MM.1S (cell line): ENCODE data around the gene NCOA3.

Experiments
- DNase-seq: peaks from one replicate; pipeline ENCODE4 v3.0.0-alpha.2; 2015
- H2AFZ ChIP-seq: fragments of 300-600 bp; sonication (generic); 2 replicates; pipeline ENCODE4 v1.6.0; 2016; ENCODE audit warnings: antibody characterized with exemption, low read length
- H3F3A ChIP-seq: fragments of 300-600 bp; sonication (generic); 2 replicates; pipeline ENCODE4 v1.6.1; 2016; ENCODE audit warnings: mild to moderate bottlenecking, antibody characterized with exemption, low read length, moderate library complexity, mixed read lengths; ENCODE audit not compliant: insufficient read depth
- H3K27ac ChIP-seq: fragments of 300-600 bp; sonication (generic); 2 replicates; pipeline ENCODE4 v1.5.1; 2016; ENCODE audit warnings: mild to moderate bottlenecking, low read length
- H3K27me3 ChIP-seq: fragments of 300-600 bp; sonication (generic); replicated peaks from 2 replicates; pipeline ENCODE4 v1.6.0; 2016; ENCODE audit warnings: low read length; ENCODE audit not compliant: insufficient read depth
- H3K36me3 ChIP-seq: fragments of 300-600 bp; sonication (generic); replicated peaks from 2 replicates; pipeline ENCODE4 v1.6.1; 2016; ENCODE audit warnings: mild to moderate bottlenecking, low read length, mixed read lengths; ENCODE audit not compliant: insufficient read depth
- H3K4me1 ChIP-seq: fragments of 300-600 bp; sonication (generic); 2 replicates; pipeline ENCODE4 v1.6.1; 2016; ENCODE audit warnings: low read length, mixed read lengths
- H3K4me2 ChIP-seq: fragments of 300-600 bp; sonication (generic); 2 replicates; pipeline ENCODE4 v1.6.0; 2016; ENCODE audit warnings: low read depth, low read length
- H3K4me3 ChIP-seq: fragments of 300-600 bp; sonication (generic); 2 replicates; pipeline ENCODE4 v1.5.1; 2016; ENCODE audit warnings: low read length, mixed read lengths
- H3K79me2 ChIP-seq: fragments of 300-600 bp; sonication (generic); 2 replicates; pipeline ENCODE4 v1.6.1; 2016; ENCODE audit warnings: mixed run types, low read length, mixed read lengths
- H3K9ac ChIP-seq: fragments of 300-600 bp; sonication (generic); 2 replicates; pipeline ENCODE4 v1.6.1; 2016; ENCODE audit warnings: low read length, mixed read lengths
- H3K9me2 ChIP-seq: fragments of 300-600 bp; sonication (generic); replicated peaks from 2 replicates; pipeline ENCODE4 v1.6.1; 2016; ENCODE audit warnings: mild to moderate bottlenecking, low read length, mixed read lengths; ENCODE audit not compliant: insufficient read depth
- H3K9me3 ChIP-seq: fragments of 300-600 bp; sonication (generic); replicated peaks from 2 replicates; pipeline ENCODE4 v1.6.1; 2016; ENCODE audit warnings: mild to moderate bottlenecking, low read length, mixed read lengths; ENCODE audit not compliant: insufficient read depth
- H4K20me1 ChIP-seq: fragments of 300-600 bp; sonication (generic); 2 replicates; pipeline ENCODE4 v1.6.1; 2016; ENCODE audit warnings: mild to moderate bottlenecking, low read length, moderate library complexity, mixed read lengths; ENCODE audit not compliant: insufficient read depth
- EZH2 ChIP-seq: fragments of 300-600 bp; sonication (generic); optimal IDR thresholded peaks from 2 replicates; pipeline ENCODE3; 2017; ENCODE audit warnings: low read depth, mild to moderate bottlenecking, antibody characterized with exemption, low read length, mixed read lengths
- EZH2phosphoT487 ChIP-seq: fragments of 300-600 bp; sonication (generic); IDR thresholded peaks from 2 replicates; pipeline ENCODE4 v1.6.1; 2018; ENCODE audit warnings: antibody characterized with exemption, low read length
- TF ChIP-seq, protein P1 (sequence below): fragments of 300-600 bp; sonication (generic); IDR thresholded peaks from 2 replicates; pipeline ENCODE4 v1.5.1; 2016; ENCODE audit warnings: antibody characterized with exemption, low read length, mixed read lengths

Gene NCOA3

DNA sequence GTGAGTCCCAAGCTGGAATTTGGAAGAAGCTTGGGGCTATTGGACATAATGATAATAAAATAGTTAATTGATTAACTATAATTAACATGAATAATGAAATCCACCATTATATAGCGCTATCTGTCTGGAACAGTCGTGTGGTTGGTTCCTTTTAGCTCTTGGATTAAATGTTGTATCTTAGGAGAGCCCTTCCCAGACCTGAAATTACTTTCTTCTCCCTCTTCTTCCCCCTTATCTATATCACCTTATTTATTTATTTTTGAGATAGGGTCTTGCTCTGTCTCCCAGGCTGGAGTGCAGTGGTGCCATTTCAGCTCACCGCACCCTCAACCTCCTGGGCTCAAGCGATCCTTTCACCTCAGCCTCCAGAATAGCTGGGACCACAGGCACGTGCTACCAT, 64.6 kb downstream of the NCOA3 start:
- Histone ChIP-seq H2AFZ (no peak overlapping the region), H3K27me3 (no peaks in the 10 kb centered on the region), H3K4me1 (peaks cover 32% of the 10 kb centered on the region), H3K27ac (no peak overlapping the region), H3K4me3 (no peak overlapping the region), H3K79me2 (peaks cover 100% of the 10 kb centered on the region), H3K9me2 (no peaks in the 10 kb centered on the region), H3K9ac (no peak overlapping the region), H4K20me1 (peaks cover 26% of the 10 kb centered on the region), H3F3A (no peaks in the 10 kb centered on the region), H3K9me3 (no peaks in the 10 kb centered on the region), H3K36me3 (no peaks in the 10 kb centered on the region; the same call in 1 of the 2 replicates), H3K4me2 (no peak overlapping the region)
- no peak for DNase-seq
- TF ChIP-seq, protein P1, sequence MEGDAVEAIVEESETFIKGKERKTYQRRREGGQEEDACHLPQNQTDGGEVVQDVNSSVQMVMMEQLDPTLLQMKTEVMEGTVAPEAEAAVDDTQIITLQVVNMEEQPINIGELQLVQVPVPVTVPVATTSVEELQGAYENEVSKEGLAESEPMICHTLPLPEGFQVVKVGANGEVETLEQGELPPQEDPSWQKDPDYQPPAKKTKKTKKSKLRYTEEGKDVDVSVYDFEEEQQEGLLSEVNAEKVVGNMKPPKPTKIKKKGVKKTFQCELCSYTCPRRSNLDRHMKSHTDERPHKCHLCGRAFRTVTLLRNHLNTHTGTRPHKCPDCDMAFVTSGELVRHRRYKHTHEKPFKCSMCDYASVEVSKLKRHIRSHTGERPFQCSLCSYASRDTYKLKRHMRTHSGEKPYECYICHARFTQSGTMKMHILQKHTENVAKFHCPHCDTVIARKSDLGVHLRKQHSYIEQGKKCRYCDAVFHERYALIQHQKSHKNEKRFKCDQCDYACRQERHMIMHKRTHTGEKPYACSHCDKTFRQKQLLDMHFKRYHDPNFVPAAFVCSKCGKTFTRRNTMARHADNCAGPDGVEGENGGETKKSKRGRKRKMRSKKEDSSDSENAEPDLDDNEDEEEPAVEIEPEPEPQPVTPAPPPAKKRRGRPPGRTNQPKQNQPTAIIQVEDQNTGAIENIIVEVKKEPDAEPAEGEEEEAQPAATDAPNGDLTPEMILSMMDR, result no peak
- TF ChIP-seq EZH2 (no peak), EZH2phosphoT487 (no peak)

DNA sequence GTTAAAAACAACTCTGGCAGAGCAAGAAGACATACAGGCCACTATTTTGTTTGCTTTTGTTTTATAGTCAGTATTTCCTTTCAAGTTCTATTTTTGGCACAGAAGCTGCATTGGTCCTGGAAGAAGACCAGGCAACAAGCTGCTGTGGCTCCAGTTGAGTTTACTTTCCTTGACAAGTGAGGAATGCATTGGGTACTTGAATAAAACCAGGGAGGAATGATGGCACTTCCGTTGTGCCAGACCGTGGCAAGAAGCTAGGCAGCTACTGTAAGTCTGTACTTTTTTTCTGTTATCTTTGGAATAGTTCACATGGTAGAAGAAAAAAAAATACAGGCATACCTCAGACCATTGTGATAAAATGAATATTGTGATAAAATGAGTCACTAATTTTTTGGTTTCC, 66.3 kb downstream of the NCOA3 start:
- Histone ChIP-seq H2AFZ (no peak overlapping the region), H3F3A (no peaks in the 10 kb centered on the region), H3K27me3 (no peaks in the 10 kb centered on the region), H3K27ac (no peak overlapping the region), H3K79me2 (peaks cover 100% of the 10 kb centered on the region), H3K9ac (no peak overlapping the region), H3K9me2 (no peaks in the 10 kb centered on the region), H4K20me1 (peaks cover 23% of the 10 kb centered on the region), H3K4me3 (no peak overlapping the region), H3K36me3 (no peaks in the 10 kb centered on the region; the same call in 1 of the 2 replicates), H3K4me1 (peaks cover 32% of the 10 kb centered on the region), H3K4me2 (no peak overlapping the region), H3K9me3 (no peaks in the 10 kb centered on the region)
- no peak for DNase-seq
- TF ChIP-seq, protein P1, result no peak
- TF ChIP-seq EZH2, result no peak
- TF ChIP-seq EZH2phosphoT487, result no peak

DNA sequence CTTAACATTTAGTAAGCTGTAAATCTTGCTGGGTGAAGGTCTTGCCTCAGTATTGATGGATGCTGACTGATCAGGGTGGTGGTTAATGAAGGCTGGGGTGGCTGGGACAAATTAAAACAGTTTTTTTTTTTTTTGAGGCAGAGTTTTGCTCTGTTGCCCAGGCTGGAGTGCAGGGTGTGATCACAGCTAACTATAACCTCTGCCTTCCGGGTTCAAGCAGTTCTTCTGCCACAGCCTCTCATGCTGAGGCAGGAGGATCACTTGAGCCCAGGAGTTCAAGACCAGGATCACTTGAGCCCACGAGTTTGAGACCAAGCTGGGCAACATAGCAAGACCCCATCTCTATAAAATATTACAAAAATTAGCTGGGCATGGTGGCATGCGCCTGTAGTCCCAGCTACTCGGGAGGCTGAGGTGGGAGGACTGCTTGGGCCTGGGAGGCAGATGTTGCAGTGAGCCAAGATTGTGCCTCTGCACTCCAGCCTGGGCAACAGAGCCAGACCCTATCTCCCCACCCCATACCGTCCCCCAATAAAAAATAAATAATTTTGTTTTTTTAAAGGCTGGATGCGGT, 67.2 kb downstream of the NCOA3 start:
- H3K4me2 ChIP-seq, result no peak overlapping the region

More for the DNA sequence above, 67.2 kb downstream of the NCOA3 start:
- H3K9me3 ChIP-seq, result no peaks in the 10 kb centered on the region
- H3F3A ChIP-seq, result peaks cover 3% of the 10 kb centered on the region
- no peak overlapping the region for H3K9ac ChIP-seq
- peaks cover 100% of the 10 kb centered on the region for H3K79me2 ChIP-seq
- no peak overlapping the region for H3K27ac ChIP-seq
- H4K20me1 ChIP-seq, result peaks cover 24% of the 10 kb centered on the region
- H3K27me3 ChIP-seq, result no peaks in the 10 kb centered on the region
- TF ChIP-seq, protein P1, result no peak
- TF ChIP-seq EZH2, result no peak
- no peak for TF ChIP-seq EZH2phosphoT487
- H2AFZ ChIP-seq, result no peak overlapping the region
- no peak overlapping the region for H3K4me3 ChIP-seq
- no peaks in the 10 kb centered on the region; the same call in 1 of the 2 replicates for H3K36me3 ChIP-seq
- DNase-seq, result no peak
- peaks cover 35% of the 10 kb centered on the region for H3K4me1 ChIP-seq
- no peaks in the 10 kb centered on the region for H3K9me2 ChIP-seq
